ENCODE results near the gene GOLGA6L9.
"Not testable (repeated sequence)": the region's sequence is repeated elsewhere in the genome, so short reads cannot be mapped to it uniquely, and the experiment has no call there.

Gene GOLGA6L9

GRCh38 chr15:82429693-82430092, at the start of gene GOLGA6L9:
GOLGA6L9 (plus strand) TSS chr15:82429816; CDS start chr15:82430080, 264 bp downstream.
- DNase-seq (ENCODE audit: low read depth), result not testable (repeated sequence)

- not testable (repeated sequence) for DNase-seq (ENCODE audit: low read depth)
Observed at GRCh38 chr15:82381330-82381955, 48.2 kb upstream of the GOLGA6L9 start.

GRCh38 chr15:82387209-82387608, 42.4 kb upstream of the GOLGA6L9 start:
- not testable (repeated sequence) for DNase-seq (ENCODE audit: low read depth)

- not testable (repeated sequence) for DNase-seq (ENCODE audit: low read depth)
Observed at GRCh38 chr15:82390152-82390551, 39.5 kb upstream of the GOLGA6L9 start.

- DNase-seq (ENCODE audit: low read depth), result not testable (repeated sequence)
Observed at GRCh38 chr15:82392077-82392476, 37.5 kb upstream of the GOLGA6L9 start.

- DNase-seq (ENCODE audit: low read depth), result no peak
Observed at GRCh38 chr15:82393671-82394070, 35.9 kb upstream of the GOLGA6L9 start.

GRCh38 chr15:82395788-82396187, 33.8 kb upstream of the GOLGA6L9 start:
- not testable (repeated sequence) for DNase-seq (ENCODE audit: low read depth)

GRCh38 chr15:82397817-82398216, 31.8 kb upstream of the GOLGA6L9 start:
- no peak for DNase-seq (ENCODE audit: low read depth)

- no peak for DNase-seq (ENCODE audit: low read depth)
Observed at GRCh38 chr15:82398785-82399184, 30.8 kb upstream of the GOLGA6L9 start.

- DNase-seq (ENCODE audit: low read depth), result not testable (repeated sequence)
Observed at GRCh38 chr15:82399366-82400103, 30.1 kb upstream of the GOLGA6L9 start.

GRCh38 chr15:82401918-82402317, 27.7 kb upstream of the GOLGA6L9 start:
- DNase-seq (ENCODE audit: low read depth), result not testable (repeated sequence)

- DNase-seq (ENCODE audit: low read depth), result not testable (repeated sequence)
Observed at GRCh38 chr15:82402341-82402740, 27.3 kb upstream of the GOLGA6L9 start.

- not testable (repeated sequence) for DNase-seq (ENCODE audit: low read depth)
Observed at GRCh38 chr15:82406211-82406610, 23.4 kb upstream of the GOLGA6L9 start.

- not testable (repeated sequence) for DNase-seq (ENCODE audit: low read depth)
Observed at GRCh38 chr15:82410306-82410705, 19.3 kb upstream of the GOLGA6L9 start.

GRCh38 chr15:82411595-82411994, 18.0 kb upstream of the GOLGA6L9 start:
- DNase-seq (ENCODE audit: low read depth), result not testable (repeated sequence)

- DNase-seq (ENCODE audit: low read depth), result not testable (repeated sequence)
Observed at GRCh38 chr15:82414525-82415191, 15.0 kb upstream of the GOLGA6L9 start.

- not testable (repeated sequence) for DNase-seq (ENCODE audit: low read depth)
Observed at GRCh38 chr15:82420516-82420915, 9.1 kb upstream of the GOLGA6L9 start.

GRCh38 chr15:82420966-82421365, 8.7 kb upstream of the GOLGA6L9 start:
- DNase-seq (ENCODE audit: low read depth), result not testable (repeated sequence)

- not testable (repeated sequence) for DNase-seq (ENCODE audit: low read depth)
Observed at GRCh38 chr15:82427117-82427516, 2.5 kb upstream of the GOLGA6L9 start.

GRCh38 chr15:82445420-82445819, 15.8 kb downstream of the GOLGA6L9 start:
- not testable (repeated sequence) for DNase-seq (ENCODE audit: low read depth)

GRCh38 chr15:82457336-82457735, 27.7 kb downstream of the GOLGA6L9 start:
- DNase-seq (ENCODE audit: low read depth), result not testable (repeated sequence)

- DNase-seq (ENCODE audit: low read depth), result not testable (repeated sequence)
Observed at GRCh38 chr15:82465629-82466028, 36.0 kb downstream of the GOLGA6L9 start.

- DNase-seq (ENCODE audit: low read depth), result not testable (repeated sequence)
Observed at GRCh38 chr15:82468205-82468604, 38.6 kb downstream of the GOLGA6L9 start.

Measured in stimulated activated CD8-positive, alpha-beta memory T cell treated with anti-CD3 and anti-CD28 coated beads, Interleukin-15, amount 100 ng/mL, for 1 hour (primary cell).